ENCODE data around the gene INPP5A.

DNA sequence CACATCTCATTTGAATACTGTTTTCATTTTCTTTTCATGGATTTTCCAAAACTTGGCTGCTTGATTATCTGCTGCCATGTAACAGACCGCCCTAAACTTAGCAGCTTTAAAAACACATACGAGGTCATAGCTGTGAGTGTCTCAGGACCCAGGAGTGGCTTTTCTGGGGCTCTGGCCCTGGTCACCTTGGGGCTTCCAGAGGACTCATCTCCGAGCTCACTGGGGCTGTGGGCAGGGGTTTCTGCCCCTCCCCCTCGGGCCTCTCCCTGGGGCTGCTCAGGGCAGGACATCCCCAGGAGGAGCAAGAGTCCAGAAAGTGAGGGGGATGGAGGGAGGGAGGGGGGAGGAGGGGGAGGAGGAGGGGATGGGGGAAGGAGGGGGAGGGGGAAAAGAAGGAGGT, 171.3 kb downstream of the INPP5A start:
- TF ChIP-seq, protein P1, sequence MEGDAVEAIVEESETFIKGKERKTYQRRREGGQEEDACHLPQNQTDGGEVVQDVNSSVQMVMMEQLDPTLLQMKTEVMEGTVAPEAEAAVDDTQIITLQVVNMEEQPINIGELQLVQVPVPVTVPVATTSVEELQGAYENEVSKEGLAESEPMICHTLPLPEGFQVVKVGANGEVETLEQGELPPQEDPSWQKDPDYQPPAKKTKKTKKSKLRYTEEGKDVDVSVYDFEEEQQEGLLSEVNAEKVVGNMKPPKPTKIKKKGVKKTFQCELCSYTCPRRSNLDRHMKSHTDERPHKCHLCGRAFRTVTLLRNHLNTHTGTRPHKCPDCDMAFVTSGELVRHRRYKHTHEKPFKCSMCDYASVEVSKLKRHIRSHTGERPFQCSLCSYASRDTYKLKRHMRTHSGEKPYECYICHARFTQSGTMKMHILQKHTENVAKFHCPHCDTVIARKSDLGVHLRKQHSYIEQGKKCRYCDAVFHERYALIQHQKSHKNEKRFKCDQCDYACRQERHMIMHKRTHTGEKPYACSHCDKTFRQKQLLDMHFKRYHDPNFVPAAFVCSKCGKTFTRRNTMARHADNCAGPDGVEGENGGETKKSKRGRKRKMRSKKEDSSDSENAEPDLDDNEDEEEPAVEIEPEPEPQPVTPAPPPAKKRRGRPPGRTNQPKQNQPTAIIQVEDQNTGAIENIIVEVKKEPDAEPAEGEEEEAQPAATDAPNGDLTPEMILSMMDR (conservative IDR thresholded peaks at IDR 0.05): no peak
- no peak for TF ChIP-seq ZFX (IDR thresholded peaks at IDR 0.05)
